ENCODE data around the gene AP2A1. TPM values are rescaled to one million over a fixed set of nuclear protein-coding genes. Genes with fewer than 3 reads are reported as not detected.

Gene AP2A1
- total RNA-seq, 4 donors from 2014 or later, result 50.7 to 77.8 (median 65.8) TPM

DNA sequence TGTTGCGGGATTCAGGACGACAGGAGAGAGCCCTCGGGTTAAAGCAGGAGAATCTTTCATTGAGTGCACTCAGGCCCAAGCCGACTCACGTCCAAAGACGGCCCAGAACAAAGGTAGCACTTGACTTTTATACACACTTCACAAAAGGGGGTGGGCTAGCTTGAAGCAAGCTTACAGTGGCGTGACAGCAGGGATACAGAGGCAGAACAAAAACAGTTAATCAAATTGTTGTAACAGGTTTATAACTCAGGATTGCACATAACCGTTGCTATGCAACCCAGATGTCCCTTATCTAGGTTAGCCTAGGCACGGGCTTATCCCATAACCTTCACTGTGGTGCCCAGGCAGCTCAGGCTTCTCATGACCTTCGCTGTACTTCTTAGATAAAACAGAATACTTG is 53.3 kb downstream of the AP2A1 start:
- no peak for DNase-seq

DNA sequence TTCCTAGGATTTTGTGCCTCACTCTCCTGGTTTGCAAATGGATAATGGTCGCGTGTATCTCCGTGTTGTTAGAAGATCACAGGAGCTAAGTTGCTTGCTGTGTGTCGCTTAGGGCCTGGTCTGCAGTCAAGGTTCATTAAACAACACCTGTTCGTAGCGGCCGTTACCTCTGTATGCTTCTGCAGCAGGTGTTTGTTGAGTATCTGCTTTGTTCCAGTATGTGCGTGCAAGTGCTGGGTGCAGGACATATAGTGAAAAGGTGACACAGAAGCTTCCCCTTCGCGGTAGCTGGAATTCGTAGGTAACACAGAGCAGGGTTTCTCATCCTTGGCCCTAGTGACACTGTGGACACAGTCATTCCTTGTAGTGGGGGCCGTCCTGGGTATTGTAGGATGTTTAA is 56.7 kb downstream of the AP2A1 start:
- no peaks in the 10 kb centered on the region for H3K27me3 ChIP-seq
- peaks cover 0 to 78% (median 8%) of the 10 kb centered on the region in 3 donors for H3K36me3 ChIP-seq
- DNase-seq, result no peak
- no peak overlapping the region for H3K4me3 ChIP-seq
- intact Hi-C loops (cut with DNase I), result no loop called here
- TF ChIP-seq POLR2A (IDR thresholded peaks at IDR 0.05), result no peak
- TF ChIP-seq, protein P1, sequence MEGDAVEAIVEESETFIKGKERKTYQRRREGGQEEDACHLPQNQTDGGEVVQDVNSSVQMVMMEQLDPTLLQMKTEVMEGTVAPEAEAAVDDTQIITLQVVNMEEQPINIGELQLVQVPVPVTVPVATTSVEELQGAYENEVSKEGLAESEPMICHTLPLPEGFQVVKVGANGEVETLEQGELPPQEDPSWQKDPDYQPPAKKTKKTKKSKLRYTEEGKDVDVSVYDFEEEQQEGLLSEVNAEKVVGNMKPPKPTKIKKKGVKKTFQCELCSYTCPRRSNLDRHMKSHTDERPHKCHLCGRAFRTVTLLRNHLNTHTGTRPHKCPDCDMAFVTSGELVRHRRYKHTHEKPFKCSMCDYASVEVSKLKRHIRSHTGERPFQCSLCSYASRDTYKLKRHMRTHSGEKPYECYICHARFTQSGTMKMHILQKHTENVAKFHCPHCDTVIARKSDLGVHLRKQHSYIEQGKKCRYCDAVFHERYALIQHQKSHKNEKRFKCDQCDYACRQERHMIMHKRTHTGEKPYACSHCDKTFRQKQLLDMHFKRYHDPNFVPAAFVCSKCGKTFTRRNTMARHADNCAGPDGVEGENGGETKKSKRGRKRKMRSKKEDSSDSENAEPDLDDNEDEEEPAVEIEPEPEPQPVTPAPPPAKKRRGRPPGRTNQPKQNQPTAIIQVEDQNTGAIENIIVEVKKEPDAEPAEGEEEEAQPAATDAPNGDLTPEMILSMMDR (IDR thresholded peaks at IDR 0.05), result no peak
- H3K9me3 ChIP-seq, result no peaks in the 10 kb centered on the region
- peaks cover 7 to 21% (median 11%) of the 10 kb centered on the region in 3 donors for H3K4me1 ChIP-seq
- H3K27ac ChIP-seq, result no peak overlapping the region
- 78 to 99% methylated on average over 12 of the region's 12 CpGs for WGBS, 2 donors

More for the DNA sequence above, 53.3 kb downstream of the AP2A1 start:
- no peak overlapping the region for H3K27ac ChIP-seq
- peaks cover 7 to 37% (median 16%) of the 10 kb centered on the region in 3 donors for H3K4me1 ChIP-seq
- no peaks in the 10 kb centered on the region for H3K9me3 ChIP-seq
- TF ChIP-seq POLR2A (IDR thresholded peaks at IDR 0.05), result no peak
- TF ChIP-seq, protein P1 (IDR thresholded peaks at IDR 0.05), result no peak
- intact Hi-C loops (cut with DNase I), result no loop called here
- H3K36me3 ChIP-seq, result peaks cover 0 to 49% (median 4%) of the 10 kb centered on the region in 3 donors
- 78 to 86% methylated on average over 5 to 10 of the region's 10 CpGs for WGBS, 2 donors
- H3K4me3 ChIP-seq, result no peak overlapping the region
- H3K27me3 ChIP-seq, result no peaks in the 10 kb centered on the region

DNA sequence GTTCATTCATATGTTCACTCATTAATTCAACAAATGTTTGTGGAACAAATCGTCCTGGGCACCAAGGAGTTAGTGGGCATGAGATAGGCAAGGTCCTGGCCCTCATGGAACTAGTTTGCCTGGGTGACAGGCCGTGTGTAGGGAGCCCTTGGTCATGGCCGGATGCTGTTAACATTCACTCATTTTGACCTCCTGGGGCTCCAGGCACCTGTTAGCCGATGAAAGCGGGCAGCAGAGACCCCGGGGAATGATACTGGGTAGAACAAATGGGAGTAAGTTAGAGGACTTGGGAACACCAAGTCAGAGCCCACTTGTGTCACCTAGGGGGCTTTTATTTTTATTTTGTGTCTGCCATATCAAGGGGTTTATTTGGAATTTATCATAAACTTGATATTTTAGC is 57.9 kb downstream of the AP2A1 start:
- intact Hi-C loops (cut with DNase I), result no loop called here
- no peak for DNase-seq
- 86 to 87% methylated on average over 6 of the region's 6 CpGs for WGBS, 2 donors
- H3K27ac ChIP-seq, result no peak overlapping the region
- H3K36me3 ChIP-seq, result peaks cover 0 to 89% (median 12%) of the 10 kb centered on the region in 3 donors
- H3K4me1 ChIP-seq, result peaks cover 0 to 10% (median under 1%) of the 10 kb centered on the region in 3 donors
- TF ChIP-seq POLR2A (IDR thresholded peaks at IDR 0.05), result no peak
- TF ChIP-seq, protein P1 (IDR thresholded peaks at IDR 0.05), result no peak
- no peaks in the 10 kb centered on the region for H3K27me3 ChIP-seq
- no peak overlapping the region for H3K4me3 ChIP-seq
- H3K9me3 ChIP-seq, result no peaks in the 10 kb centered on the region

DNA sequence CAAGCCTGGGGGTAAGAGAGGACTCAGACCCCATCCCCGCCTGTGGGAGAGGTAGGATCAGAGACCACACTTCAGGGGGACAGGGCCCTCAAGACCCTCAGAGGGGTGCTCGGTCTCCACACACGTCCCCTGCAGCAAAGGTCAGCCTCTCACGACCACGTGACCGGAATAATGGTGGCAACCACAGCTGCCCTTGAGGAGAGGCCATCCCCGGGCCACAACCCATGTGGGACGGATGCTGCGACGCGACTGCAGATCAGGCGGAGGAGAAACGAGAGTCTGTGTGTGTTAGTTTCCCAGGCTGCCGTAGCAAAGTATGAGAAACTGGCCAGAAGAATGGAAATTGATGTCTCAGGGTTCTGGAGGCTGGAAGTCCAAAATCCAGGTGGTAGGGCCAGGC is 60.2 kb downstream of the AP2A1 start:
- H3K36me3 ChIP-seq, result peaks cover 20 to 91% (median 32%) of the 10 kb centered on the region in 3 donors
- TF ChIP-seq, protein P1 (IDR thresholded peaks at IDR 0.05), result no peak
- TF ChIP-seq POLR2A (IDR thresholded peaks at IDR 0.05), result no peak

DNA sequence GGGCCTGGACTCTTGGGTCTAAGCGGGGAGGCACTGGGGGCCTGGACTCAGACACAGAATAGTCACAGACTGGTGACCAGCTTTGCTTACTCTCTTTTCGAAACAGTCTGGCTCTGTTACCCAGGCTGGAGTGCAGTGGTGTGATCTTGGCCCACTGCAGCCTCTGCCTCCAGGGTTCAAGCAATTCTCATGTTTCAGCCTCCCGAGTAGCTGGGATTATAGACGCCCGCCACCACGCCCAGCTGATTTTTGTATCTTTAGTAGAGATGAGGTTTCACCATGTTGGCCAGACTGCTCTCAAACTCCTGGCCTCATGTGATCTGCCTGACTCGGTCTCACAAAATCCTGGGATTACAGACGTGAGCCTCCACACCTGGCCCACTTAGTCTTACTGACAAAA is 62.4 kb downstream of the AP2A1 start:
- Histone ChIP-seq H3K27me3 (no peaks in the 10 kb centered on the region), H3K4me3 (no peak overlapping the region), H3K36me3 (peaks cover 24 to 93% (median 43%) of the 10 kb centered on the region in 3 donors), H3K4me1 (no peaks in the 10 kb centered on the region), H3K9me3 (no peaks in the 10 kb centered on the region), H3K27ac (no peak overlapping the region)
- TF ChIP-seq, protein P1 (IDR thresholded peaks at IDR 0.05), result no peak
- TF ChIP-seq POLR2A (IDR thresholded peaks at IDR 0.05), result no peak
- no peak for DNase-seq
- intact Hi-C loops (cut with DNase I), result no loop called here
- 84 to 100% methylated on average over 1 to 5 of the region's 8 CpGs for WGBS, 2 donors

More for the DNA sequence above, 60.2 kb downstream of the AP2A1 start:
- no peaks in the 10 kb centered on the region for H3K9me3 ChIP-seq
- DNase-seq, result no peak
- H3K27me3 ChIP-seq, result no peaks in the 10 kb centered on the region
- H3K4me1 ChIP-seq, result no peaks in the 10 kb centered on the region
- H3K27ac ChIP-seq, result no peak overlapping the region
- intact Hi-C loops (cut with DNase I), result no loop called here
- WGBS, 2 donors, result 93 to 94% methylated on average over 8 of the region's 14 CpGs
- H3K4me3 ChIP-seq, result no peak overlapping the region
